HCT116 (cell line): ENCODE measurements around the gene CTNND2. TPM values are rescaled to one million over a fixed set of nuclear protein-coding genes. Genes with fewer than 3 reads are reported as not detected.

ENCODE experiments used
- ATAC-seq: fragments of 200-7000 bp; cut with Tn5 transposase; 2 replicates; pipeline ENCODE4 v1.9.1; 2020; ENCODE audit warnings: mild to moderate bottlenecking, moderate library complexity
- BruUV-seq: library from RNA; stranded (reverse); fragments of 400-500 nt; replicated peaks from 2 replicates; lab custom pipeline; 2021; lab: Mats Ljungman, UMichigan
- CTCF ChIA-PET: fragments of 300-600 bp; sonication (Branson Sonifier 250); formaldehyde crosslinking; loops from one replicate; lab custom pipeline; 2021; ENCODE audit warnings: antibody characterized with exemption; lab: Charles Lee
- POLR2A ChIA-PET: fragments of 300-600, 350-600 bp; sonication (Branson Sonifier 250); formaldehyde crosslinking; loops from one replicate; lab custom pipeline; 2021; ENCODE audit warnings: antibody characterized with exemption; lab: Charles Lee
- RAD21 ChIA-PET, 2 experiments: fragments of 300-600 bp; sonication (Branson Sonifier 250); formaldehyde crosslinking; loops; one replicate each; lab custom pipeline; 2023; ENCODE audit warnings: low total read pairs in 2 of 2; ENCODE audit not compliant: uncharacterized antibody in 2 of 2, unreplicated experiment in 2 of 2, low non-redundant PET in 1 of 2; lab: Charles Lee
- DNase-seq: peaks from one replicate; pipeline ENCODE4 v3.0.0-alpha.2; 2010; ENCODE audit warnings: low read depth, low spot score
- H2AFZ ChIP-seq: fragments of 200-600 bp; shearing (Covaris generic), sonication (generic); 2 replicates; pipeline ENCODE4 v1.6.1; 2017; ENCODE audit warnings: low read depth, mixed run types, mixed read lengths, antibody characterized with exemption, low read length; ENCODE audit not compliant: poor library complexity, severe bottlenecking
- H3K27ac ChIP-seq: 2 replicates; pipeline ENCODE4 v1.5.1; 2012; ENCODE audit warnings: low read depth, low read length
- H3K27me3 ChIP-seq: fragments of 200-600 bp; sonication (generic); 2 replicates; pipeline ENCODE4 v1.6.1; 2016; ENCODE audit warnings: mixed run types, low read length, mixed read lengths; ENCODE audit not compliant: insufficient read depth
- H3K36me3 ChIP-seq, 2 experiments: fragments of 200-500 bp in 1 of 2; fragments of 200-600 bp in 1 of 2; sonication (Bioruptor generic) in 1 of 2; sonication (generic) in 1 of 2; 2 replicates each; pipeline versions ENCODE4 v1.5.1 to v1.6.1; 2014 to 2016; ENCODE audit warnings: low read length in 2 of 2, inconsistent platforms in 1 of 2, mixed read lengths in 1 of 2, mixed run types in 1 of 2; ENCODE audit not compliant: insufficient read depth in 2 of 2, control insufficient read depth in 1 of 2
- H3K4me1 ChIP-seq, 2 experiments: fragments of 200-600 bp in 1 of 2; sonication (generic) in 1 of 2; 2 replicates each; pipeline versions ENCODE4 v1.5.1 to v1.6.1; 2012 to 2017; ENCODE audit warnings: low read length in 2 of 2, inconsistent platforms in 1 of 2, mild to moderate bottlenecking in 1 of 2, mixed read lengths in 1 of 2, mixed run types in 1 of 2, moderate library complexity in 1 of 2; ENCODE audit not compliant: insufficient read depth in 2 of 2, control insufficient read depth in 1 of 2
- H3K4me2 ChIP-seq: fragments of 200-600 bp; sonication (generic); 2 replicates; pipeline ENCODE4 v1.6.1; 2017; ENCODE audit warnings: mixed run types, low read length, mixed read lengths
- H3K4me3 ChIP-seq, 2 experiments: fragments of 200-600 bp in 1 of 2; sonication (generic) in 1 of 2; replicated peaks in 1 of 2; 2 replicates each; pipeline ENCODE4 v1.5.1; 2011 to 2016; ENCODE audit warnings: low read length in 2 of 2, control low read depth in 1 of 2, low read depth in 1 of 2, mild to moderate bottlenecking in 1 of 2, mixed read lengths in 1 of 2, mixed run types in 1 of 2
- H3K79me2 ChIP-seq: fragments of 200-600 bp; sonication (generic); 2 replicates; pipeline ENCODE4 v1.6.1; 2017; ENCODE audit warnings: mild to moderate bottlenecking, mixed run types, low read length, moderate library complexity, mixed read lengths; ENCODE audit not compliant: insufficient read depth
- H3K9ac ChIP-seq: fragments of 200-600 bp; sonication (generic); 2 replicates; pipeline ENCODE4 v1.6.1; 2016; ENCODE audit warnings: low read length, mixed read lengths
- H3K9me2 ChIP-seq: fragments of 200-600 bp; sonication (generic), shearing (Covaris generic); 2 replicates; pipeline ENCODE4 v1.6.1; 2017; ENCODE audit warnings: mixed run types, mild to moderate bottlenecking, moderate library complexity; ENCODE audit not compliant: insufficient read depth
- H3K9me3 ChIP-seq, 2 experiments: fragments of 200-500 bp in 1 of 2; fragments of 200-600 bp in 1 of 2; sonication (Bioruptor generic) in 1 of 2; sonication (generic) in 1 of 2; 2 replicates each; pipeline ENCODE4 v1.6.1; 2014 to 2017; ENCODE audit warnings: low read length in 2 of 2, mixed read lengths in 2 of 2, inconsistent platforms in 1 of 2, low read depth in 1 of 2, mild to moderate bottlenecking in 1 of 2, mixed run types in 1 of 2, moderate library complexity in 1 of 2; ENCODE audit not compliant: control insufficient read depth in 1 of 2, insufficient read depth in 1 of 2
- H4K20me1 ChIP-seq: fragments of 200-600 bp; sonication (generic), shearing (Covaris generic); 2 replicates; pipeline ENCODE4 v1.6.1; 2017; ENCODE audit warnings: mixed run types, mild to moderate bottlenecking, moderate library complexity; ENCODE audit not compliant: insufficient read depth
- CEBPB ChIP-seq: IDR thresholded peaks from 2 replicates; pipeline ENCODE4 v1.6.1; 2012; ENCODE audit warnings: low read depth
- CTCF ChIP-seq, 3 experiments: fragments of 200-600 bp in 1 of 3; sonication (generic) in 1 of 3; IDR thresholded peaks in 2 of 3; conservative IDR thresholded peaks in 1 of 3; 2 replicates each; pipeline ENCODE4 v1.5.1; 2012 to 2017; ENCODE audit warnings: low read depth in 2 of 3, low read length in 2 of 3, antibody characterized with exemption in 1 of 3, borderline replicate concordance in 1 of 3, control low read depth in 1 of 3, mild to moderate bottlenecking in 1 of 3, mixed read lengths in 1 of 3, mixed run types in 1 of 3, moderate library complexity in 1 of 3; ENCODE audit not compliant: insufficient read depth in 1 of 3
- ELF1 ChIP-seq: IDR thresholded peaks from 2 replicates; pipeline ENCODE4 v1.6.1; 2012; ENCODE audit warnings: low read depth, borderline replicate concordance
- EZH2phosphoT487 ChIP-seq: fragments of 200-600 bp; IDR thresholded peaks from 2 replicates; pipeline ENCODE4 v1.6.1; 2018; ENCODE audit warnings: antibody characterized with exemption, borderline replicate concordance
- FOSL1 ChIP-seq: IDR thresholded peaks from 2 replicates; pipeline ENCODE4 v1.6.1; 2012; ENCODE audit warnings: low read depth
- JUND ChIP-seq: IDR thresholded peaks from 2 replicates; pipeline ENCODE4 v1.6.1; 2012
- MAX ChIP-seq: IDR thresholded peaks from 2 replicates; pipeline ENCODE4 v1.6.1; 2012
- POLR2A ChIP-seq: IDR thresholded peaks from 2 replicates; pipeline ENCODE4 v1.7.0; 2011; ENCODE audit warnings: borderline replicate concordance; ENCODE audit not compliant: insufficient read depth, insufficient read length; ENCODE audit errors: extremely low read depth
- RAD21 ChIP-seq: IDR thresholded peaks from 2 replicates; pipeline ENCODE4 v1.6.1; 2012; ENCODE audit warnings: low read depth, mild to moderate bottlenecking
- SIN3A ChIP-seq: IDR thresholded peaks from 2 replicates; pipeline ENCODE4 v1.6.1; 2012; ENCODE audit warnings: low read depth
- SP1 ChIP-seq: IDR thresholded peaks from 2 replicates; pipeline ENCODE4 v1.6.1; 2012; ENCODE audit warnings: low read depth
- SRF ChIP-seq: IDR thresholded peaks from 2 replicates; pipeline ENCODE4 v1.6.1; 2012; ENCODE audit warnings: low read depth
- TCF7L2 ChIP-seq: IDR thresholded peaks from 2 replicates; pipeline ENCODE4 v1.7.0; 2011; ENCODE audit warnings: borderline replicate concordance, inconsistent platforms; ENCODE audit not compliant: insufficient read depth, insufficient read length; ENCODE audit errors: extremely low read depth
- ZNF274 ChIP-seq: fragments of 200-500 bp; sonication (Bioruptor generic); IDR thresholded peaks from 2 replicates; pipeline ENCODE4 v1.6.1; 2014; ENCODE audit warnings: mild to moderate bottlenecking, low read depth, low read length, inconsistent platforms
- intact Hi-C: fragments of 100-400 bp; cut with micrococcal nuclease; formaldehyde crosslinking; loops from 2 replicates; pipeline ENCODE4 v1.10.0; 2022
- total RNA-seq: library from RNA; stranded (reverse); gene quantifications from one replicate; pipeline ENCODE4 v1.2.1, GENCODE V29; 2021; ENCODE audit not compliant: unreplicated experiment

Gene CTNND2
- total RNA-seq, 1 experiment from 2014 or later, result not detected

DNA sequence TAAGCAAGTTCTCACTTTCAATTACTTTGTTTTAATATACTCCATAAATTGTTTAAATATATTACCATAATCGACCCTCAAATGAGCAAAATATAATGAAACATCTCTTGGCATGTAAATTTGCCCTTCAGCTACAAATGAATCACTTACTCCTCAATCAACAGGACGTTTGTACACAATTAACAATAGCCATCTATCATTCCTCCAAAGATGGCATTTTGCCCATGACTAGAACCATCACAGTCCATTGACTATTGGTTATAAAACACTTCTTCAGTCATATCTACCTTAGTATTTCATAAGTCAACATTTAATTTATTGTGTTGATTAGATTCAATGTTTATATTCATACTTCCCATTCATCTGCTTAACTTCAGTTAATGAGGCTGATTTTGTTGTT, 127.2 kb downstream of the CTNND2 start:
- no peaks in the 10 kb centered on the region for H3K27me3 ChIP-seq
- no peaks in the 10 kb centered on the region for H3K4me1 ChIP-seq
- DNase-seq, result no peak
- peaks cover 7 to 29% of the 10 kb centered on the region in 2 experiments; a peak in 2 of 4 replicates for H3K9me3 ChIP-seq
- H3K4me3 ChIP-seq, result no peak overlapping the region
- no peak overlapping the region for H3K4me2 ChIP-seq
- TF ChIP-seq ZNF274, result no peak
- TF ChIP-seq FOSL1, result no peak
- TF ChIP-seq SP1, result no peak
- no peak for TF ChIP-seq MAX
- no peak for TF ChIP-seq SIN3A
- no peak for TF ChIP-seq JUND
- no peak for TF ChIP-seq TCF7L2
- TF ChIP-seq SRF, result no peak
- no peak for TF ChIP-seq POLR2A
- TF ChIP-seq ELF1, result no peak
- no peak for TF ChIP-seq CTCF (IDR thresholded peaks at IDR 0.05 in 2 of 3, conservative IDR thresholded peaks at IDR 0.05 in 1 of 3; ENCODE audit: borderline replicate concordance in 1 of 3, insufficient read depth in 1 of 3, low read depth in 2 of 3, low read length in 2 of 3)
- TF ChIP-seq RAD21, result no peak
- no peak for TF ChIP-seq CEBPB
- no peak for TF ChIP-seq EZH2phosphoT487
- ChIA-PET RAD21 (no interaction called here), POLR2A (no interaction called here), CTCF (no interaction called here)
- H3K9me2 ChIP-seq, result no peaks in the 10 kb centered on the region
- H4K20me1 ChIP-seq, result no peaks in the 10 kb centered on the region
- no peaks in the 10 kb centered on the region for H3K79me2 ChIP-seq
- intact Hi-C loops, result no loop called here
- no peak overlapping the region for H3K9ac ChIP-seq
- H3K36me3 ChIP-seq, result no peaks in the 10 kb centered on the region
- no peak for ATAC-seq
- H2AFZ ChIP-seq, result no peak overlapping the region
- no TSS peak for BruUV-seq
- H3K27ac ChIP-seq, result no peak overlapping the region
